Gastroesophageal sphincter (tissue), 3 donors: ENCODE data around the gene ZNF511.

Experiments
- CTCF ChIP-seq, 4 experiments: fragments of 200-600 bp in 2 of 4; fragments of 450-650 bp in 2 of 4; sonication (generic) in 1 of 4; IDR thresholded peaks; one replicate each; pipeline ENCODE4 v1.5.1; 2017 to 2019; ENCODE audit warnings: antibody characterized with exemption in 4 of 4, mild to moderate bottlenecking in 2 of 4, moderate library complexity in 2 of 4
- POLR2A ChIP-seq, 2 donors: fragments of 450-650 bp; IDR thresholded peaks; one replicate each; pipeline ENCODE4 v1.6.1; 2017; ENCODE audit warnings: antibody characterized with exemption in 2 of 2, mild to moderate bottlenecking in 2 of 2, moderate library complexity in 1 of 2

GRCh38 chr10:133295426-133296320, 13.0 kb upstream of the ZNF511 start:
- TF ChIP-seq CTCF (IDR thresholded peaks at IDR 0.05), result no peak
- TF ChIP-seq POLR2A (IDR thresholded peaks at IDR 0.05), result no peak
